ENCODE data around the gene DRAM1. TPM values are rescaled to one million over a fixed set of nuclear protein-coding genes. Genes with fewer than 3 reads are reported as not detected.
A peak's percentile ranks its signal among the peaks of the same experiment; 100 is the strongest.

DRAM1 gene
- total and polyA plus RNA-seq, 2 donors (not counting 1 experiment from before 2014, with no cell fraction given) = 2.1 to 10.2 TPM

DNA sequence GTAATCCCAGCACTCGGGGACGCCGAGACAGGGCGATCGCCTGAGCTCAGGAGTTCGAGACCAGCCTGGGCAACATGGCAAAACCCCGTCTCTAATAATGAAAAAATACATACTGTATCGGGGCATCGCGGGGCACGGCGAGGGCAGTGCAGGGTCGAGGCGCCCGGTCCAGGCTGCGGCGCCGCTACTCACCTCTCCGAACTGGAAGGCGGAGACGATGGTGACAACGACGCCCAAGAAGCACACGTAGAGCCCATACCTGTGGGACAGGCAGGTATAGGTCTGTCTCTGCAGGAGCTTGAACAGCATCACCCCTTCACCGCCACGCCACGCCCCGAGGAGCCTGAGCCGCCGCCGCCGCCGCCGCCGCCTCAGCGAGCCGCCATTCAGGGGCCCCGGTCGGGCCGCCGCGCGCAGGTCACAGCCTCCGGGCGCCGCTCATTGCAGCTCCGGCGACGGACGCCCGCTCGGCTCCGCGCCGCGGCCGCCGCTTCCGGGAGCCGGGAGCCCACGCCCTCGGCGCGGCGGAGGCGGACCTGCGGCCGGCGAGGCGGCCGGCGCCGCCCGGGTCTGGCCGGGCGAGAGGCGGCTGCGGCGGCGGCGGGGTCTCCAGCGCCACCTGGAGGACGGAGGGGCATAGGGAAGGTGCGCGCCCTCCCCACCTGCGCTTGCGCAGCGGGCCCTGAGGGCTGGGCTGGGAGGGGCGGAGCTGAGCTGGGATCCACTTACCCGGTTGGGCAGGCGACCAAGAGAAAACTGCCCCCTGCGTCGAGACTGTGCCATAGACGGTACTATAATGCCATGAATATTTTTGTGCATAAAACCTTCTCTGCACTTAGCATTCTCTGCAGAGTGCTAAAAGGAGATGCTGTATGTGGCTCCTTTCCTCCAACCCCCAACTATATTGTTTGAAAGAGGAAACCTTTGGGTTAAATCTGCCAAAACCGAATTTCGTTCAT, 46.7 kb upstream of the DRAM1 start, which contains the start of gene GNPTAB:
Gene GNPTAB, minus strand, starts transcription at position 593 of the 959 bp plus-strand sequence. Its CDS starts 284 bp downstream, at position 309.
- H3K27me3 Mint-ChIP-seq = no peaks in the 10 kb centered on the region
- Histone ChIP-seq H4K20me1 (ENCODE audit: control insufficient read depth, insufficient read depth, low read length, poor library complexity, severe bottlenecking) (no peaks in the 10 kb centered on the region), H2AFZ (ENCODE audit: insufficient read depth, low read depth, low read length, poor library complexity, severe bottlenecking) (peak within 1 kb of the TSS; percentile 80), H3K9me3 (ENCODE audit: control extremely low read depth in 1 of 3, control insufficient read depth in 2 of 3, insufficient read depth in 1 of 3, low read length in 2 of 3) (no peaks in the 10 kb centered on the region), H3K4me2 (replicated peaks; ENCODE audit: low read depth, low read length, poor library complexity, severe bottlenecking) (peak within 1 kb of the TSS; percentile 87), H3K79me2 (ENCODE audit: control insufficient read depth, insufficient read depth, low read length) (peaks cover 46% of the 10 kb centered on the region), H3K36me3 (replicated peaks in 1 of 2; ENCODE audit: control extremely low read depth in 1 of 2, control insufficient read depth in 1 of 2, extremely low read depth in 1 of 2, insufficient read depth in 2 of 2, low read length in 1 of 2) (no peaks in the 10 kb centered on the region), H3K4me3 (ENCODE audit: control extremely low read depth in 1 of 5, extremely low read depth in 1 of 5, insufficient read depth in 1 of 5, low read depth in 2 of 5, low read length in 4 of 5) (peak within 1 kb of the TSS; percentile 65 to 88 (median 82)), H3K9ac (ENCODE audit: low read length) (peak within 1 kb of the TSS; percentile 84), H3K27ac (ENCODE audit: low read length in 2 of 2) (peak within 1 kb of the TSS; percentile 67 to 75), H3K4me1 (ENCODE audit: control insufficient read depth in 2 of 2, insufficient read depth in 2 of 2, low read length in 2 of 2) (peaks cover 17 to 22% of the 10 kb centered on the region in 2 donors), H3K27me3 (replicated peaks in 1 of 4; ENCODE audit: control extremely low read depth in 1 of 4, control insufficient read depth in 3 of 4, insufficient read depth in 4 of 4, low read length in 3 of 4) (no peaks in the 10 kb centered on the region)
- TF ChIP-seq, protein P1, sequence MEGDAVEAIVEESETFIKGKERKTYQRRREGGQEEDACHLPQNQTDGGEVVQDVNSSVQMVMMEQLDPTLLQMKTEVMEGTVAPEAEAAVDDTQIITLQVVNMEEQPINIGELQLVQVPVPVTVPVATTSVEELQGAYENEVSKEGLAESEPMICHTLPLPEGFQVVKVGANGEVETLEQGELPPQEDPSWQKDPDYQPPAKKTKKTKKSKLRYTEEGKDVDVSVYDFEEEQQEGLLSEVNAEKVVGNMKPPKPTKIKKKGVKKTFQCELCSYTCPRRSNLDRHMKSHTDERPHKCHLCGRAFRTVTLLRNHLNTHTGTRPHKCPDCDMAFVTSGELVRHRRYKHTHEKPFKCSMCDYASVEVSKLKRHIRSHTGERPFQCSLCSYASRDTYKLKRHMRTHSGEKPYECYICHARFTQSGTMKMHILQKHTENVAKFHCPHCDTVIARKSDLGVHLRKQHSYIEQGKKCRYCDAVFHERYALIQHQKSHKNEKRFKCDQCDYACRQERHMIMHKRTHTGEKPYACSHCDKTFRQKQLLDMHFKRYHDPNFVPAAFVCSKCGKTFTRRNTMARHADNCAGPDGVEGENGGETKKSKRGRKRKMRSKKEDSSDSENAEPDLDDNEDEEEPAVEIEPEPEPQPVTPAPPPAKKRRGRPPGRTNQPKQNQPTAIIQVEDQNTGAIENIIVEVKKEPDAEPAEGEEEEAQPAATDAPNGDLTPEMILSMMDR (IDR thresholded peaks at IDR 0.05) = peak; percentile 68
- TF ChIP-seq EZH2 (IDR thresholded peaks at IDR 0.05; ENCODE audit: borderline replicate concordance, insufficient read depth, low read depth, low read length, poor library complexity, severe bottlenecking) = no peak
- POLR2A ChIA-PET = interaction anchor here (0.6 to 1.4 kb wide), 3 partner anchors 9 to 192 kb away, joined by 3 to 6 read pairs (median 4); no protein-coding TSS in a partner anchor
- CTCF ChIA-PET = interaction anchor here (0.6 to 6.8 kb wide), 25 partner anchors 9 to 460 kb away, joined by 3 to 91 read pairs (median 6); partner anchors contain the start of genes ARL1 and DRAM1
- intact Hi-C loops (cut with micrococcal nuclease) = loop anchor here (1.0 to 10.0 kb wide), 9 partner anchors 34 to 556 kb away; partner anchors contain the start of gene DRAM1
- H3K4me1 Mint-ChIP-seq = peaks cover 33% of the 10 kb centered on the region
- peak; percentile 97 for DNase-seq
- peak within 1 kb of the TSS; percentile 92 for H3K27ac Mint-ChIP-seq
- H3K4me3 Mint-ChIP-seq = peak within 1 kb of the TSS; percentile 99
- under 1% methylated on average over 91 of the region's 96 CpGs for WGBS (ENCODE audit: insufficient coverage)
- peak; percentile 93 for ATAC-seq (ENCODE audit: low read depth)
- H3K9me3 Mint-ChIP-seq (ENCODE audit: insufficient read depth) = no peaks in the 10 kb centered on the region

Measured in B cell (primary cell).